DOHH2 (cell line): ENCODE results near the gene MTMR8.

ENCODE experiments used
- CTCF ChIP-seq: fragments of 200-600 bp; sonication (generic); IDR thresholded peaks from one replicate; pipeline ENCODE4 v1.5.1; 2014; ENCODE audit warnings: antibody characterized with exemption, mild to moderate bottlenecking, low read depth, low read length; ENCODE audit not compliant: poor library complexity, severe bottlenecking
- EZH2phosphoT487 ChIP-seq: fragments of 200-600 bp; sonication (generic); IDR thresholded peaks from 2 replicates; pipeline ENCODE4 v1.6.1; 2017; ENCODE audit warnings: borderline replicate concordance, mild to moderate bottlenecking, antibody characterized with exemption, low read length, moderate library complexity, mixed read lengths

GRCh38 chrX:64334467-64334866 is 60.8 kb downstream of the MTMR8 start:
- TF ChIP-seq CTCF (no peak), EZH2phosphoT487 (no peak)
